IPS-18c (cell line): ENCODE data around the gene TMTC4.
"Not testable (repeated sequence)": the region's sequence is repeated elsewhere in the genome, so short reads cannot be mapped to it uniquely, and the experiment has no call there.

Experiments used
- H3K4me3 ChIP-seq: 2 replicates; pipeline ENCODE4 v1.7.0; 2013; ENCODE audit warnings: low read depth, mild to moderate bottlenecking, low read length, moderate library complexity; ENCODE audit not compliant: insufficient read depth
- H3K9me3 ChIP-seq: one replicate; pipeline ENCODE4 v1.6.1; 2013; ENCODE audit warnings: mild to moderate bottlenecking, low read length, moderate library complexity; ENCODE audit not compliant: control insufficient read depth, insufficient read depth

The TMTC4 gene

GRCh38 chr13:100604918-100605710 is 69.5 kb downstream of the TMTC4 start:
- no peaks in the 10 kb centered on the region for H3K9me3 ChIP-seq
- H3K4me3 ChIP-seq: no peak overlapping the region

GRCh38 chr13:100602493-100603111 is 72.0 kb downstream of the TMTC4 start:
- no peak overlapping the region for H3K4me3 ChIP-seq
- H3K9me3 ChIP-seq: no peaks in the 10 kb centered on the region

- Histone ChIP-seq H3K9me3 (no peaks in the 10 kb centered on the region), H3K4me3 (no peak overlapping the region)
These were observed 72.9 kb downstream of the TMTC4 start for GRCh38 chr13:100601716-100602115.

GRCh38 chr13:100600915-100601314 is 73.7 kb downstream of the TMTC4 start:
- Histone ChIP-seq H3K9me3 (no peaks in the 10 kb centered on the region), H3K4me3 (no peak overlapping the region)

GRCh38 chr13:100600461-100600860 is 74.1 kb downstream of the TMTC4 start:
- Histone ChIP-seq H3K9me3 (no peaks in the 10 kb centered on the region), H3K4me3 (no peak overlapping the region)

- no peaks in the 10 kb centered on the region for H3K9me3 ChIP-seq
These were observed 77.3 kb downstream of the TMTC4 start for GRCh38 chr13:100597253-100597652.

GRCh38 chr13:100596516-100596915 is 78.1 kb downstream of the TMTC4 start:
- no peaks in the 10 kb centered on the region for H3K9me3 ChIP-seq
- no peak overlapping the region for H3K4me3 ChIP-seq

More at GRCh38 chr13:100597253-100597652, 77.3 kb downstream of the TMTC4 start:
- no peak overlapping the region for H3K4me3 ChIP-seq

GRCh38 chr13:100594731-100595130 is 79.9 kb downstream of the TMTC4 start:
- Histone ChIP-seq H3K4me3 (no peak overlapping the region), H3K9me3 (no peaks in the 10 kb centered on the region)

GRCh38 chr13:100594255-100594654 is 80.3 kb downstream of the TMTC4 start:
- Histone ChIP-seq H3K4me3 (no peak overlapping the region), H3K9me3 (no peaks in the 10 kb centered on the region)

GRCh38 chr13:100589178-100589725 is 85.3 kb downstream of the TMTC4 start:
- Histone ChIP-seq H3K9me3 (no peaks in the 10 kb centered on the region), H3K4me3 (no peak overlapping the region)

GRCh38 chr13:100588331-100589177 is 86.0 kb downstream of the TMTC4 start, which contains the start of gene GGACT:
GGACT (minus strand) TSS chr13:100588789; CDS start chr13:100532591, 56,198 bp downstream.
- Histone ChIP-seq H3K9me3 (no peaks in the 10 kb centered on the region), H3K4me3 (peak within 1 kb of the TSS; percentile 68)

GRCh38 chr13:100584896-100585295 is 89.7 kb downstream of the TMTC4 start:
- H3K9me3 ChIP-seq: peaks cover 6% of the 10 kb centered on the region
- no peak overlapping the region for H3K4me3 ChIP-seq

- H3K4me3 ChIP-seq: no peak overlapping the region
- H3K9me3 ChIP-seq: peaks cover 6% of the 10 kb centered on the region
These were observed 93.1 kb downstream of the TMTC4 start for GRCh38 chr13:100581504-100581903.

GRCh38 chr13:100581030-100581429 is 93.6 kb downstream of the TMTC4 start:
- Histone ChIP-seq H3K9me3 (peaks cover 6% of the 10 kb centered on the region), H3K4me3 (no peak overlapping the region)

- no peak overlapping the region for H3K4me3 ChIP-seq
- peaks cover 6% of the 10 kb centered on the region for H3K9me3 ChIP-seq
These were observed 94.5 kb downstream of the TMTC4 start for GRCh38 chr13:100580045-100580444.

- not testable (repeated sequence) for H3K9me3 ChIP-seq, H3K4me3 ChIP-seq
These were observed 97.4 kb downstream of the TMTC4 start for GRCh38 chr13:100577239-100577638.

- Histone ChIP-seq H3K4me3 (no peak overlapping the region), H3K9me3 (no peaks in the 10 kb centered on the region)
These were observed 101.5 kb downstream of the TMTC4 start for GRCh38 chr13:100573121-100573520.
